Stimulated activated CD4-positive, alpha-beta T cell treated with anti-CD3 and anti-CD28 coated beads, Interleukin-15, amount 100 ng/mL, for 24 hours (primary cell): ENCODE measurements around the gene KPNA2.
"Not testable (repeated sequence)": the region's sequence is repeated elsewhere in the genome, so short reads cannot be mapped to it uniquely, and the experiment has no call there.

Source experiments
- DNase-seq: peaks from one replicate; pipeline ENCODE4 v3.0.0-alpha.2; 2020

KPNA2 gene

GRCh38 chr17:68061512-68062313 is 26.2 kb downstream of the KPNA2 start:
- DNase-seq, result no peak

DNA sequence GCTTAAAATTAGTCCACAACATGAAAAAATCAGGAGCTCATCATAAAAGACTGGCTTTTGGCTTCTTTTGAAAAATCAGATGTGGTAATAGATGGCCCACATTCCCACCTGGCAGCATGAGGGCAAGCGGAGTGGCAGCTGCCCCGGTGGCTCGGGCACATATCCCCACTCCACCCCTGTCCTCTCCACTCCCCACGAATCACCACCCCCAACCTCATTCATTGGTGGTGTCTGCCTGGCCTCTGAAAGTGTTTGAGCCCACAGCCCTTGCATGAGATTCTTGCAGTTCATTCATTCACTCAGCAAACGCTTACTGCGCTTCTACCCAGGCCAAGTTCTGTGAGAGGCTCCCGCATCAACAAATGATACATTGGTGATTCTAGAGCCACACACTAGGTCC is 29.8 kb downstream of the KPNA2 start:
- DNase-seq, result not testable (repeated sequence)

DNA sequence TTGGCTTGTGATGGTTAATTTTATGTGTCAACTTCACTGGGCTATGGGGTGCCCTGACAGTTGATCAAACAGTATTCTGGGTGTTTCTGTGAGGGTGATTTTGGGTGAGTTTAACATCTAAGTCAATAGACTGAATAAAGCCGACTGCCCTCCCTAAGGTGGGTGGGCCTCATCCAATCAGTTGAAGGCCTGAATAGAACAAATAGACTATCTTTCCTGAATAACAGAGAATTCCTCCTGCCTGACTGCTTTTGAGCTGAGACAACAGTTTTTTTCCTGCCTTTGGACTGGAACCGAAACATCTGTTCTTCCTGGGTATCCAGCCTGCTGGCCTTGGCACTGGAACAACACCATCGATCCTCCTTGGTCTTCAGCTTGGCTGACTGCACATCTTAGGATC is 33.0 kb downstream of the KPNA2 start:
- DNase-seq, result not testable (repeated sequence)

DNA sequence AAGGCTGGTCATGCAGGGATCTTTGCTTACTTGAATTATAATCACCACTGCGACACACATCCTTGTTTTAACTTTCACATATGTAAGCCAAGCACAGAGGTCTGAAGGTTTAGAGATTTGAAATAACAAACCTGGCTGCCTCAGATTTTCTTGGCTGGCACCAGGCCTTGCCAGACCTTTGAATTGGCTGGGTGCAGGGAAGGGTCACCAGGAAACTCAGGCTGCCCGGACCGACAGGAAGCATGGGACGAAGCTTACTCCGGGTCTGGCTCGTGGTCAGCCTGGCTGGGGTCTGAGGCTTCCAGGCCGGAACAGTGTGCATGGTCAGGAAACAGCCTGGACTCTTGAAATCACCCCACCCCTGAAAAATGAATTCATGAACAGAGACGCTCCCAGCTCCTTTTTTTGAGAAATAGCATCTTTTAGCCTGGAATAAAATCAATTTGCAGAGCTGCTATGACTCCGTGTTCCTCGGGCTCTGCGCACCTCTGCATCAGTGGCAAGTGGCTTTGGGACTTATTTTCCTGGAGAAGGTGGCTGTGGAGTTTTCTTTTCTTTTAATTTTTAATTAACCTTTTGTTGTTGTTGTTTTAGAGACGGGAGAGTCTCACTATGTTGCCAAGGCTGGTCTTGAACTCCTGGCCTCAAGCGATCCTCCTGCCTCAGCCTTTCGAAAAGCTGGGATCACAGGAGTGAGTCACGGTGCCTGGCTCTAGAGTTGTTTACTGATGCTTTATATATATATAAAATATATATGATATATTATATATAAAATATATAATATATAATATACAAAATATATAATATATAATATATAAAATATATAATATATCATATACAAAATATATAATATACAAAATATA is 35.3 kb downstream of the KPNA2 start:
- DNase-seq, result peak; percentile 31

DNA sequence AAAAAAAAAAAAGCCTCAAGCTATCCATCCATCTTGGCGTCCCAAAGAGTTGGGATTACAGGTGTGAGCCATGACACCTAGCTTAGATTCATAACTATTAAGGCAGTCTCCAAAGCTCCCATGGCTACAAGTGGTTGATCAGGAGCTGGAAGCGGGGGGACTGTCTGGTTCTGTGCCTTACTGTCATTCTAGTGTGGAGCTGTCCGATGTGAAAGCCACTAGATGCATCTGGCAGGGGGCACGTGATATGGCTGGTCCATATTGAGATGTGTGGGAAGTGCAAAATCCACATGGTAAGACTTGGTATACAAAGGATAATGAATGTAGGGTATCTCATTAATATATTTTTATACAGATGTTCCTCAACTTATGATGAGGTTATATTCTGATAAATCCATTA is 38.7 kb downstream of the KPNA2 start:
- DNase-seq, result no peak

- DNase-seq, result not testable (repeated sequence)
Observed at GRCh38 chr17:68075953-68076607, 40.5 kb downstream of the KPNA2 start.

GRCh38 chr17:68077498-68077897 is 42.0 kb downstream of the KPNA2 start:
- not testable (repeated sequence) for DNase-seq

DNA sequence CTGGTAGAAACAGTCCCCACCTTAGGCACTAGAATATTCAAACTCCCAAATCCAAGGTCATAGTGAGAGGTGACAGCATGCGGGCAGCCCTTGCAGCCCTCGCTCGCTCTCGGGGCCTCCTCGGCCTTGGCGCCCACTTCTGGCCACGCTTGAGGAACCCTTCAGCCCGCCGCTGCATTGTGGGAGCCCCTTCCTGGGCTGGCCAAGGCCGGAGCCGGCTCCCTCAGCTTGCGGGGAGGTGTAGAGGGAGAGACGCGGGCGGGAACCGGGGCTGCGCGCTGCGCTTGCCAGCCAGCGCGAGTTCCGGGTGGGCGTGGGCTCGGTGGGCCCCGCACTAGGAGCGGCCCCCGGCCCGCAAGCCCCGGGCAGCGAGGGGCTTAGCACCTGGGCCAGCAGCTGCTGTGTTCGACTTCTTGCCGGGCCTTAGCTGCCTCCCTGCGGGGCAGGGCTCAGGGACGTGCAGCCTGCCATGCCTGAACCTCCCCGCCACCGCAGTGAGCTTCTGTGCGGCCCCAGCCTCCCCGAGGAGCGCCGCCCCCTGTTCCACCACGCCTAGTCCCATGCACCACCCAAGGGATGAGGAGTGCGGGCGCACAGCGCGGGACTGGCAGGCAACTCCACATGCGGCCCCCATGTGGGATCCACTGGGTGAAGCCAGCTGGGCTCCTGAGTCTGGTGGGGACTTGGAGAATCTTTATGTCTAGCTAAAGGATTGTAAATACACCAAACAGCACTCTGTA is 45.0 kb downstream of the KPNA2 start:
- no peak for DNase-seq

DNA sequence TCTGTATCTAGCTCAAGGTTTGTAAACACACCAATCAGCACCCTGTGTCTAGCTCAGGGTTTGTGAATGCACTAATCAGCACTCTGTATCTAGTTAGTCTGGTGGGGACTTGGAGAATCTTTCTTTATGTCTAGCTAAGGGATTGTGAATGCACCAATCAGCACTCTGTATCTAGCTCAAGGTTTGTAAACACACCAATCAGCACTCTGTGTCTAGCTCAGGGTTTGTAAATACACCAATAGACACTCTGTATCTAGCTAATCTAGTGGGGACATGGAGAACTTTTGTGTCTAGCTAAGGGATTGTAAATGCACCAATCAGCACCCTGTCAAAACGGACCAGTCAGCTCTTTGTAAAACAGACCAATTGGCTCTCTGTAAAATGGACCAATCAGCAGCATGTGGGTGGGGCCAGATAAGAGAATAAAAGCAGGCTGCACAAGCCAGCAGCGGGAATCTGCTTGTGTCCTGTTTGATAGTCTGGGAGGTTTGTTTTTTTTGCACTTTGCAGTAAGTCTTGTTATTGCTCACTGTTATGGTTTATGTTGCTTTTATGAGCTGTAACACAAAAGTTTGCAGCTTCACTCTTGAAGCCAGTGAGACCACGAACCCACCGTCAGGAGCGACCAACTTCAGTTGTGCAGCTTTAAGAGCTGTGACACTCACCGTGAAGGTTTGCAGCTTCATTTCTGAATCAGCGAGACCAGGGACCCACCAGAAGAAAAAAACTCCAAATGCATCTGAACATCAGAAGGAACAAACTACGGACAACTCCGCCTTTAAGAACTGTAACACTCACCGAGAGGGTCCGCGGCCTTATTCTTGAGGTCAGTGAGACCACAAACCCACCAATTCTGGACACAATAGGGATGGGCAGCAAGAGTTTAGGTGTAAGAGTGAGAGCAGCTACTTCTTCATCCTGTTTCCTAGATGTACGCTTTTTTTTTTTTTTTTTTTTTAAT is 46.0 kb downstream of the KPNA2 start:
- DNase-seq, result not testable (repeated sequence)

GRCh38 chr17:68085771-68086381 is 50.3 kb downstream of the KPNA2 start:
- DNase-seq, result no peak

GRCh38 chr17:68086666-68087065 is 51.1 kb downstream of the KPNA2 start:
- peak; percentile 48 for DNase-seq

DNA sequence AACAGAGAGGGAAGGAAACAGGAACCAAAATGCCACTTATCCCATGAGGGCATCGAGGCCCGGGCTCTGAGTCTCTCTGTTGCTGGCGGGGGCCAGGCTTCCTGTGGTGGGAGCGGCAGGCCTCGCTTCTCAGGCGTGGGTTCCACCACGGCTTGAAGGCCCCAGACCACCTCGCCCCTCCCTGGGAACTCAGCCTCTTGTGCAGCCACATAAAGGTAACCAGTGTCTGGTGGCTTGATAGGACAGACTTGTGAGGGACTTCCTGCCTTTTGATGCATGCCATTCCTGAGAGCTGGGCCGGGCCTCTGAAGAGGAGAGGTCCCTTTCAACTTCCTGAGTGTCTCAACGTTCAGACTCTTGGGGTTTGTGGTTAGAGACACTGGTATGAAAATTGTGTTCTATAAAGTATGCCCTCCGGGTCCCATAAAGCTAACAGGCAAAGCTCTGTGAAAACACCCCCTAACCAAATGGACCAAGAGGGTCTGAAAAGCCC is 51.6 kb downstream of the KPNA2 start:
- peak; percentile 34 for DNase-seq

- DNase-seq, result no peak
Observed at GRCh38 chr17:68087851-68088250, 52.3 kb downstream of the KPNA2 start.

- DNase-seq, result peak; percentile 21
Observed at GRCh38 chr17:68089881-68090280, 54.3 kb downstream of the KPNA2 start.

DNA sequence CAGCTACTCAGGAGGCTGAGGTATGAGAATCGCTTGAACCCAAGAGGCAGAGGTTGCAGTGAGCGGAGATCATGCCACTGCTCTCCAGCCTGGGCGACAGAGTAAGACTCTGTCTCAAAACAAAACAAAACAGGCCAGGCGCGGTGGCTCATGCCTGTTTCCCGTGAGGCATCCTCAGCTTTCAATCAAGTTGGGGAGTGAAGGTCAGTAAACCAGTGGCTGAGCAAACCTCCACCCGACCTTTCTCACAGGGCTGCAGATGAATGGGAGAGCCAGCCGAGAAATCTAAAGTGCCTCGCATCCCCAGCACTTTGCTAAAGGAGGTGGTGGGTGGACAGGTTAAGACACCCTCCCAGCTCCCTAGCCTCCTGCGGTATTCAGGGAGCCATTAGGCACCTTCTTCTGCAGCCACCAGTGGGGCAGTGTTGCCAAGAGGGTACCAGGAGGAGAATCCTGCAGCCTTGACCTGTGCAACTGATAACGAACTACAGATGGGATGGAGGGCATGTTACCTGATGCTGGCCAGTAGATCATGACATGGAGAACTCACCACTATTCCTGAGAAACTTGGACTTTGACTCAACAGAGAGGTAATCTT is 59.0 kb downstream of the KPNA2 start:
- no peak for DNase-seq

- no peak for DNase-seq
Observed at GRCh38 chr17:68095205-68095811, 59.8 kb downstream of the KPNA2 start.

DNA sequence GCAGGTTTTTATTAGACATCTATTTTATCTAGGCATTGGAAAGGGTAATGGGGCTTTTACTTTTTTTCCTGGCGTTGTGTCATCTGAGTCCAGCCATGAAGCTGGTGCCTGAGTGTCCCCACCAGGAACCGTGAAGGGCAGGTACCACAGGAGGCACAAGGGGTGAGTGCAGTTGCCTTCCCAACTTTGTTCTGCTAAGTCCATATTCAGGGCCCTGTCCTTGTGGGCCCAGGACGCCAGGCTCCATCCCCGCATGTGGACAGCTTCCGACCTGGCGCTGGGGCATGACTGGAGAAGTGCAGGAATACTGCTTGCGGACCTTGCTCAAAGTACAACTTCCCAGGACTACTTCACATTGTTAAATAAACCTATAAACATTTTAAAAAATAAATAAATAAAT is 60.6 kb downstream of the KPNA2 start:
- no peak for DNase-seq
